HG02678 (cell line): ENCODE measurements around the gene MAP4.

Experiments
- ATAC-seq: cut with Tn5 transposase; IDR thresholded peaks from one replicate; pipeline ENCODE4 v1.9.1; 2021; ENCODE audit warnings: mild to moderate bottlenecking, moderate library complexity; ENCODE audit not compliant: unreplicated experiment

Gene MAP4

GRCh38 chr3:47867451-47868044 lies 148.7 kb downstream of the MAP4 start:
- no peak for ATAC-seq

GRCh38 chr3:47865192-47865591 lies 151.0 kb downstream of the MAP4 start:
- no peak for ATAC-seq

- no peak for ATAC-seq
These were observed 152.7 kb downstream of the MAP4 start for GRCh38 chr3:47863391-47864128.

GRCh38 chr3:47859956-47860605 lies 156.1 kb downstream of the MAP4 start:
- no peak for ATAC-seq

GRCh38 chr3:47857151-47857550 lies 159.1 kb downstream of the MAP4 start:
- no peak for ATAC-seq

- ATAC-seq: no peak
These were observed 159.5 kb downstream of the MAP4 start for GRCh38 chr3:47856669-47857068.

- no peak for ATAC-seq
These were observed 160.5 kb downstream of the MAP4 start for GRCh38 chr3:47855461-47856383.

- no peak for ATAC-seq
These were observed 161.3 kb downstream of the MAP4 start for GRCh38 chr3:47854720-47855455.

GRCh38 chr3:47854267-47854666 lies 161.9 kb downstream of the MAP4 start:
- no peak for ATAC-seq

GRCh38 chr3:47852604-47853602 lies 163.3 kb downstream of the MAP4 start:
- ATAC-seq: no peak

GRCh38 chr3:47851888-47852603 lies 164.2 kb downstream of the MAP4 start:
- ATAC-seq: no peak

- ATAC-seq: no peak
These were observed 165.4 kb downstream of the MAP4 start for GRCh38 chr3:47850564-47851410.

GRCh38 chr3:47849699-47850563 lies 166.3 kb downstream of the MAP4 start:
- no peak for ATAC-seq

GRCh38 chr3:47849186-47849698 lies 167.0 kb downstream of the MAP4 start:
- no peak for ATAC-seq

GRCh38 chr3:47848599-47849117 lies 167.6 kb downstream of the MAP4 start:
- ATAC-seq: no peak

GRCh38 chr3:47847801-47848518 lies 168.3 kb downstream of the MAP4 start:
- ATAC-seq: no peak
